IPS DF 4.7 (cell line): ENCODE measurements around the gene MAD2L1.
"Not testable (repeated sequence)": the region's sequence is repeated elsewhere in the genome, so short reads cannot be mapped to it uniquely, and the experiment has no call there.

Source experiments
- DNase-seq: peaks from one replicate; pipeline ENCODE4 v3.0.0-alpha.2; 2013; ENCODE audit warnings: low spot score; ENCODE audit errors: extremely low read depth

Gene MAD2L1

GRCh38 chr4:120066517-120067340 is at the start of gene MAD2L1:
MAD2L1 (minus strand) TSS chr4:120066848; CDS start chr4:120066734, 114 bp downstream.
- peak; percentile 91 for DNase-seq

- DNase-seq, result no peak
Observed at GRCh38 chr4:120111745-120112144, 45.1 kb upstream of the MAD2L1 start.

- no peak for DNase-seq
Observed at GRCh38 chr4:120109406-120109805, 42.8 kb upstream of the MAD2L1 start.

GRCh38 chr4:120105472-120105871 is 38.8 kb upstream of the MAD2L1 start:
- no peak for DNase-seq

- no peak for DNase-seq
Observed at GRCh38 chr4:120096508-120097297, 30.1 kb upstream of the MAD2L1 start.

- DNase-seq, result no peak
Observed at GRCh38 chr4:120088507-120088906, 21.9 kb upstream of the MAD2L1 start.

- DNase-seq, result not testable (repeated sequence)
Observed at GRCh38 chr4:120088066-120088465, 21.4 kb upstream of the MAD2L1 start.

- DNase-seq, result no peak
Observed at GRCh38 chr4:120085705-120086104, 19.1 kb upstream of the MAD2L1 start.

- no peak for DNase-seq
Observed at GRCh38 chr4:120084327-120084726, 17.7 kb upstream of the MAD2L1 start.

GRCh38 chr4:120083152-120083551 is 16.5 kb upstream of the MAD2L1 start:
- DNase-seq, result no peak

- no peak for DNase-seq
Observed at GRCh38 chr4:120082251-120082650, 15.6 kb upstream of the MAD2L1 start.

- DNase-seq, result no peak
Observed at GRCh38 chr4:120081726-120082125, 15.1 kb upstream of the MAD2L1 start.

- no peak for DNase-seq
Observed at GRCh38 chr4:120080533-120080932, 13.9 kb upstream of the MAD2L1 start.

GRCh38 chr4:120079839-120080520 is 13.3 kb upstream of the MAD2L1 start:
- no peak for DNase-seq

GRCh38 chr4:120078216-120078615 is 11.6 kb upstream of the MAD2L1 start:
- no peak for DNase-seq

GRCh38 chr4:120071192-120071795 is 4.6 kb upstream of the MAD2L1 start:
- no peak for DNase-seq

GRCh38 chr4:120070196-120070595 is 3.5 kb upstream of the MAD2L1 start:
- no peak for DNase-seq

GRCh38 chr4:120065974-120066516 is 603 bp downstream of the MAD2L1 start:
- DNase-seq, result no peak

- DNase-seq, result no peak
Observed at GRCh38 chr4:120064887-120065286, 1.8 kb downstream of the MAD2L1 start.

GRCh38 chr4:120063711-120064110 is 2.9 kb downstream of the MAD2L1 start:
- not testable (repeated sequence) for DNase-seq

GRCh38 chr4:120062663-120063195 is 3.9 kb downstream of the MAD2L1 start:
- DNase-seq, result no peak
